Measurements from ENCODE around the gene UGT1A9.

Gene UGT1A9

DNA sequence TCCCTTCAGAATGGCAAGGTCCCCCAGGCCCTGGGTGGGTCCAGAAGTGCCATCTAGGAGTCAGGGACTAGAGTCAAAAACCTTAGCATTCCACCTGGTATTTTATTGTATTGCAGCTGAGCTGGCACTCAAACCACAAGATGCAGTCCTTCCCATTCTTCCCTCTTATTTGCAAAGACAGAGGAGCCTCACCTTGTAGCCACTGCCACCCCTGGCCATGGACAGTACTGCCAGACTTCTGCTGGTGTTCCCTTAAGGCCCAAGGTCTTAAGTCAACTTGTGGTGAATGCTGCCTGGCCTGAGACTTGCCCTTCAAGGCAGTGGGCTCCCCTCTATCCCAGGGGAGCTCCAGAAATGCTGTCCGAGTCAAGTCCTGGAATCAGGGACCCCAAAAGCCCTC lies 28.6 kb upstream of the UGT1A9 start:
- TF ChIP-seq, protein P1, sequence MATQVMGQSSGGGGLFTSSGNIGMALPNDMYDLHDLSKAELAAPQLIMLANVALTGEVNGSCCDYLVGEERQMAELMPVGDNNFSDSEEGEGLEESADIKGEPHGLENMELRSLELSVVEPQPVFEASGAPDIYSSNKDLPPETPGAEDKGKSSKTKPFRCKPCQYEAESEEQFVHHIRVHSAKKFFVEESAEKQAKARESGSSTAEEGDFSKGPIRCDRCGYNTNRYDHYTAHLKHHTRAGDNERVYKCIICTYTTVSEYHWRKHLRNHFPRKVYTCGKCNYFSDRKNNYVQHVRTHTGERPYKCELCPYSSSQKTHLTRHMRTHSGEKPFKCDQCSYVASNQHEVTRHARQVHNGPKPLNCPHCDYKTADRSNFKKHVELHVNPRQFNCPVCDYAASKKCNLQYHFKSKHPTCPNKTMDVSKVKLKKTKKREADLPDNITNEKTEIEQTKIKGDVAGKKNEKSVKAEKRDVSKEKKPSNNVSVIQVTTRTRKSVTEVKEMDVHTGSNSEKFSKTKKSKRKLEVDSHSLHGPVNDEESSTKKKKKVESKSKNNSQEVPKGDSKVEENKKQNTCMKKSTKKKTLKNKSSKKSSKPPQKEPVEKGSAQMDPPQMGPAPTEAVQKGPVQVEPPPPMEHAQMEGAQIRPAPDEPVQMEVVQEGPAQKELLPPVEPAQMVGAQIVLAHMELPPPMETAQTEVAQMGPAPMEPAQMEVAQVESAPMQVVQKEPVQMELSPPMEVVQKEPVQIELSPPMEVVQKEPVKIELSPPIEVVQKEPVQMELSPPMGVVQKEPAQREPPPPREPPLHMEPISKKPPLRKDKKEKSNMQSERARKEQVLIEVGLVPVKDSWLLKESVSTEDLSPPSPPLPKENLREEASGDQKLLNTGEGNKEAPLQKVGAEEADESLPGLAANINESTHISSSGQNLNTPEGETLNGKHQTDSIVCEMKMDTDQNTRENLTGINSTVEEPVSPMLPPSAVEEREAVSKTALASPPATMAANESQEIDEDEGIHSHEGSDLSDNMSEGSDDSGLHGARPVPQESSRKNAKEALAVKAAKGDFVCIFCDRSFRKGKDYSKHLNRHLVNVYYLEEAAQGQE (IDR thresholded peaks at IDR 0.05; ENCODE audit: insufficient read depth in 1 of 2, low read depth in 2 of 2, low read length in 2 of 2), result no peak
- TF ChIP-seq TAF1 (IDR thresholded peaks at IDR 0.05; ENCODE audit: borderline replicate concordance, insufficient read depth, low read length), result no peak
- TF ChIP-seq FOXP2 (optimal IDR thresholded peaks at IDR 0.05; ENCODE audit: borderline replicate concordance, extremely low read depth, extremely low read length, insufficient read depth), result no peak
- no peak for TF ChIP-seq SIN3A (IDR thresholded peaks at IDR 0.05; ENCODE audit: borderline replicate concordance, insufficient read depth, low read length)
- TF ChIP-seq POLR2AphosphoS5 (IDR thresholded peaks at IDR 0.05; ENCODE audit: low read depth, low read length), result no peak

DNA sequence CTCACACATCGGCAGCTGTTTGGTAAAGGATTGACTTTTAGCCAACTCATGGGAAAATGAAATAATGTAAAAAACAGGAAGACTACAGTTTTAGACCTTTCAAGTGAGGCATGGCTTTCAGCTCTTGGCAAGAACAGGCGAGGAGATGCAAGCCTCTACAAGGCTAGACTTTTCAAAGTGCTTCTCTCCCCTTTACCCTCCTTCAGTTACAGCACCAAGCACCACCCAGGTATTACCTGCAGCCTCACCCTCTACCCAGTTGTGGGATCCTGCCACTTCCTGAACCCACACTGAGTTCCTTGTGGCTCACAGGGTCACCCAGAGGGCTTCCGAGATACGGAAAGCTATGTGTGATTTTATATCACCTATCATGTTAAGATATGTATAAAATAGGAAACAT lies 20.7 kb upstream of the UGT1A9 start:
- no peak for TF ChIP-seq TAF1 (IDR thresholded peaks at IDR 0.05; ENCODE audit: borderline replicate concordance, insufficient read depth, low read length)
- TF ChIP-seq, protein P1 (IDR thresholded peaks at IDR 0.05; ENCODE audit: insufficient read depth in 1 of 2, low read depth in 2 of 2, low read length in 2 of 2), result no peak
- TF ChIP-seq FOXP2 (optimal IDR thresholded peaks at IDR 0.05; ENCODE audit: borderline replicate concordance, extremely low read depth, extremely low read length, insufficient read depth), result no peak
- TF ChIP-seq POLR2AphosphoS5 (IDR thresholded peaks at IDR 0.05; ENCODE audit: low read depth, low read length), result no peak
- no peak for TF ChIP-seq SIN3A (IDR thresholded peaks at IDR 0.05; ENCODE audit: borderline replicate concordance, insufficient read depth, low read length)

DNA sequence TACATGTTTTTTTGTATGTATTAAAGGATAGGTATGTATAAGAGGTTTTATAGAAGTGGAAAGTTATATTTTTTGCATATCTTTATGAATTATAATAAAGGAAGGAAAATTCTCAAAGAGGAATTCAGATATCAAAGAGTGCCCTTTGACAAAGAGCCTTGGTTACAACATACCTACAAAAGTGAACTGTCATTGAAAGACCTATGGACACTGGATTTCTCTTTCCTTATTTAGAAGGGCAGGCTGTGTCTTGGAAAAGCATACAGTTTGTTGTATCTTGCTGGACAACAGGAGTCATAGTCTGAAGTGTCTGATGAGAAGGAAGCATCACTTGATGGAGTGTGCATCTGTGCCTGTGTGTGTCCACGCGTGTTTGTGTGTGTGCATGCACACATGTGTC lies 20.3 kb upstream of the UGT1A9 start:
- TF ChIP-seq FOXP2 (optimal IDR thresholded peaks at IDR 0.05; ENCODE audit: borderline replicate concordance, extremely low read depth, extremely low read length, insufficient read depth), result no peak
- no peak for TF ChIP-seq POLR2AphosphoS5 (IDR thresholded peaks at IDR 0.05; ENCODE audit: low read depth, low read length)
- TF ChIP-seq, protein P1 (IDR thresholded peaks at IDR 0.05; ENCODE audit: insufficient read depth in 1 of 2, low read depth in 2 of 2, low read length in 2 of 2), result no peak
- no peak for TF ChIP-seq TAF1 (IDR thresholded peaks at IDR 0.05; ENCODE audit: borderline replicate concordance, insufficient read depth, low read length)
- no peak for TF ChIP-seq SIN3A (IDR thresholded peaks at IDR 0.05; ENCODE audit: borderline replicate concordance, insufficient read depth, low read length)

DNA sequence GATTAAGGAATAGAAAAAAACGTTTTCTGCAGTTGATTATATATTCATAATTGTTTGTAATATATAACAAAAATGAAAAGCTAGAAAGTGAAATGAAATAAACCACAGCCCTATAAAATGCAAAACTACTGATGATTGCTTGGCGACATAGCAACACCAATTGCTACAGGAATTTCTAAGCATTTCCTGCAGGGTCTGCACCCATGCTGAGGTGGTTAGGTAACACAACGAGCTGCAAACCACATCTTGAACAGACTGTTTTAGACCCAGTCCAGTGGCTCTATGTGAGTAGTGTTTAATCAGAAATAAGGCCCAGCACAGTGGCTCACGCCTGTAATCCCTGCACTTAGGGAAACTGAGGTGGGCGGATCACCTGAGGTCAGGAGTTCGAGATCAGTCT lies 17.2 kb upstream of the UGT1A9 start:
- TF ChIP-seq SIN3A (IDR thresholded peaks at IDR 0.05; ENCODE audit: borderline replicate concordance, insufficient read depth, low read length) (no peak), TAF1 (IDR thresholded peaks at IDR 0.05; ENCODE audit: borderline replicate concordance, insufficient read depth, low read length) (no peak), POLR2AphosphoS5 (IDR thresholded peaks at IDR 0.05; ENCODE audit: low read depth, low read length) (no peak), FOXP2 (optimal IDR thresholded peaks at IDR 0.05; ENCODE audit: borderline replicate concordance, extremely low read depth, extremely low read length, insufficient read depth) (no peak)
- TF ChIP-seq, protein P1 (IDR thresholded peaks at IDR 0.05; ENCODE audit: insufficient read depth in 1 of 2, low read depth in 2 of 2, low read length in 2 of 2), result no peak

DNA sequence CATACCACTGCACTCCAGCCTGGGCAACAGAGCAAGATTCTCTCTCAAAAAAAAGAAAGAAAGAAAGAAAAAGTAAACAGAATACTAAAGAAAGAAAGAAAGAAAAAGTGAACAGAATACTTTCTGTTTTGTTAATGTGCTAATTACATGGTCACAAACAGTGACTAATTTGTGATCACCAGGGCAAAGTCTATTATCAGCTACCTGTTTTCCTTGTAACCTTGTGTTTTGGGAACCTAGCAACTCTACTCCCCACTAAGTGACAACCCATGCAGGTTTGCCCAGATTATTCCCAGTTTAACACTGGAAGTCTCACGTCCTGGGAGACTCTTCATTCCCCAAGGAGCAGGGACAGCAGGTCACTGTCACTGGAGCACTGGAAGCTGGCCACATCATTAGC lies 16.7 kb upstream of the UGT1A9 start:
- TF ChIP-seq FOXP2 (optimal IDR thresholded peaks at IDR 0.05; ENCODE audit: borderline replicate concordance, extremely low read depth, extremely low read length, insufficient read depth) (no peak), TAF1 (IDR thresholded peaks at IDR 0.05; ENCODE audit: borderline replicate concordance, insufficient read depth, low read length) (no peak), SIN3A (IDR thresholded peaks at IDR 0.05; ENCODE audit: borderline replicate concordance, insufficient read depth, low read length) (no peak), POLR2AphosphoS5 (IDR thresholded peaks at IDR 0.05; ENCODE audit: low read depth, low read length) (no peak)
- TF ChIP-seq, protein P1 (IDR thresholded peaks at IDR 0.05; ENCODE audit: insufficient read depth in 1 of 2, low read depth in 2 of 2, low read length in 2 of 2), result no peak
